Measurements from ENCODE around the gene TRUB1. TPM values are rescaled to one million over a fixed set of nuclear protein-coding genes. Genes with fewer than 3 reads are reported as not detected.
A peak's percentile ranks its signal among the peaks of the same experiment; 100 is the strongest.
"Not testable (repeated sequence)": the region's sequence is repeated elsewhere in the genome, so short reads cannot be mapped to it uniquely, and the experiment has no call there.

Gene TRUB1
- total RNA-seq, 1 donor from 2014 or later = 13.1 TPM

DNA sequence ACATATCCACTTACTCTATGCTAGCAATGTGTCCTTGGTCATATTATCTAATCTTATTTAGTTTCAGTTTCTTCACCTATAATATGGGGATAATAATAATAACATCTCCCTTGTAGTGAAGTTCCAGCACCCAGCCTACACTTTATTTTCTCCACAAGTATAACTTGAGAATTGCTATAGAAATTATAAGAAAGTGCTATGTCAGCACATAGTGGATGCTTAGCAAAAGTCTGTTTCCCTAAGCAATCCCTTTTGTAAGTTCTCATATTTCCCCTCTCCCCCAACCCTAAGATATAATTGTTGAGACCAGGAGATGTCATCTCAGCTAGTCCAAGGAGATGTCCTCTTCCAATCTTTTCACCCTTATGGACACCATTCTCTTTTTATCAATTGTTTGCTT, 5.8 kb upstream of the TRUB1 start:
- DNase-seq = no peak
- TF ChIP-seq, protein P1, sequence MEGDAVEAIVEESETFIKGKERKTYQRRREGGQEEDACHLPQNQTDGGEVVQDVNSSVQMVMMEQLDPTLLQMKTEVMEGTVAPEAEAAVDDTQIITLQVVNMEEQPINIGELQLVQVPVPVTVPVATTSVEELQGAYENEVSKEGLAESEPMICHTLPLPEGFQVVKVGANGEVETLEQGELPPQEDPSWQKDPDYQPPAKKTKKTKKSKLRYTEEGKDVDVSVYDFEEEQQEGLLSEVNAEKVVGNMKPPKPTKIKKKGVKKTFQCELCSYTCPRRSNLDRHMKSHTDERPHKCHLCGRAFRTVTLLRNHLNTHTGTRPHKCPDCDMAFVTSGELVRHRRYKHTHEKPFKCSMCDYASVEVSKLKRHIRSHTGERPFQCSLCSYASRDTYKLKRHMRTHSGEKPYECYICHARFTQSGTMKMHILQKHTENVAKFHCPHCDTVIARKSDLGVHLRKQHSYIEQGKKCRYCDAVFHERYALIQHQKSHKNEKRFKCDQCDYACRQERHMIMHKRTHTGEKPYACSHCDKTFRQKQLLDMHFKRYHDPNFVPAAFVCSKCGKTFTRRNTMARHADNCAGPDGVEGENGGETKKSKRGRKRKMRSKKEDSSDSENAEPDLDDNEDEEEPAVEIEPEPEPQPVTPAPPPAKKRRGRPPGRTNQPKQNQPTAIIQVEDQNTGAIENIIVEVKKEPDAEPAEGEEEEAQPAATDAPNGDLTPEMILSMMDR (IDR thresholded peaks at IDR 0.05) = no peak
- no peaks in the 10 kb centered on the region for H3K9me3 ChIP-seq
- intact Hi-C loops (cut with DNase I) = no loop called here
- H3K27me3 ChIP-seq (ENCODE audit: low read depth) = no peaks in the 10 kb centered on the region
- no peaks in the 10 kb centered on the region for H3K36me3 ChIP-seq
- no peak overlapping the region for H3K4me3 ChIP-seq
- H3K27ac ChIP-seq = no peak overlapping the region
- no peak for ATAC-seq
- H3K4me1 ChIP-seq = no peaks in the 10 kb centered on the region

DNA sequence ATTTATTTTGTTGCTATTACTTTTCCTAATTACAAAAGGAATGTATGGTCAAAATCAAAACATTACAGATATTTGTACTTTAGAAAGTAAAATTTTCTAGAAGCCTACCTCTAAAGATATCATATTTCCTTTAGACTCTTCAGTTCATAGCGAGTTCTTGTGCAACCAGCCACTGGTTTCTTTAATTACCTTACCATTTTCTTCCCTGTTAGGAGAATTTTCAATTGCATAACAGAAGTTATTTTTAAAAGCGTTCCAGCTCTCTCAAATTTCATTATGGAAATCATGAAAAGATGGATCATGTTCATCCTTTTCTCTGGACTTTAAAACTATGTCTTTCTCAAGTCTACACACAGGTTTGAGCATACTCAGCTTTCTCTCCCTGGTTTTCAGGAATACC, 5.0 kb upstream of the TRUB1 start:
- no peaks in the 10 kb centered on the region for H3K27me3 ChIP-seq (ENCODE audit: low read depth)
- intact Hi-C loops (cut with DNase I) = no loop called here
- no peaks in the 10 kb centered on the region for H3K4me1 ChIP-seq
- H3K36me3 ChIP-seq = no peaks in the 10 kb centered on the region
- no peak overlapping the region for H3K4me3 ChIP-seq
- ATAC-seq (no peak), DNase-seq (no peak)
- TF ChIP-seq, protein P1 (IDR thresholded peaks at IDR 0.05) = no peak
- H3K27ac ChIP-seq = no peak overlapping the region
- no peaks in the 10 kb centered on the region for H3K9me3 ChIP-seq

DNA sequence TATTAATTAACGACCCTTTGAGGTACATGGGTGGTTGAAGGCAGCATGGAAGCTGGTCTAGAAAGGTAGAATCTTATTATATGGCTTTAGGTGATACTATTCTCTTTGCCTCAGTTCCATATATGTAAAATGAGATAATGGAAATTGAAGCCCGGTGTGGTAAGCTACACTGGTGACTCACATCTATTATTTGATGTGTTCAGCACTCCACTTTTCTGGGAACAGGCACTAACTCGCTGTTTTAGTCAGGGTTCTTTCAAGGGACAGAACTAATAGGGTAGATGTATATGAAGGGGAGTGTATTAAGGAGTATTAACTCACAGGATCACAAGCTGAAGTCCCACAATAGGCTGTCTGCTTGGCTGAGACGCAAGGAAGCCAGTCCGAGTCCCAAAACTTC, 4.4 kb upstream of the TRUB1 start:
- H3K4me1 ChIP-seq = peaks cover 3% of the 10 kb centered on the region
- TF ChIP-seq, protein P1 (IDR thresholded peaks at IDR 0.05) = no peak
- intact Hi-C loops (cut with DNase I) = no loop called here
- H3K27ac ChIP-seq = no peak overlapping the region
- H3K27me3 ChIP-seq (ENCODE audit: low read depth) = no peaks in the 10 kb centered on the region
- no peak overlapping the region for H3K4me3 ChIP-seq
- DNase-seq = no peak
- H3K9me3 ChIP-seq = no peaks in the 10 kb centered on the region
- no peak for ATAC-seq
- no peaks in the 10 kb centered on the region for H3K36me3 ChIP-seq

DNA sequence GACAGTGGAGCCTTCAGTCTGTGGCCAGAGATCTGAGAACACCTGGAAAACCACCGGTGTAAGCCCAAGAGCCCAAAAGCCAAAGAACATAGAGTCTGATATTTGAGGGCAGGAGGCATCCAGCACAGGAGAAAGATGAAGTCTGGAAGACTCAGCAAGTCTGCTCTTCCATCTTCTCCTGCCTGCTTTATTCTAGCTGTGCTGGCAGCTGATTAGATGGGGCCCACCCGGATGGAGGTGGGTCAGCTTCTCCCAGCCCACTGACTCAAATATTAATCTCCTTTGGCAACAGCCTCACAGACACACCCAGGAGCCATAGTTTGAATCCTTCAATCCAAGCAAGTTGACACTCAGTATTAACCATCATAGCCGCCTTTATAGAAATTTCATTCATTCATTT, 4.0 kb upstream of the TRUB1 start:
- H3K27me3 ChIP-seq (ENCODE audit: low read depth); H3K9me3 ChIP-seq; intact Hi-C loops (cut with DNase I); H3K4me1 ChIP-seq; DNase-seq; H3K36me3 ChIP-seq; ATAC-seq; H3K4me3 ChIP-seq; H3K27ac ChIP-seq: not testable (repeated sequence)

DNA sequence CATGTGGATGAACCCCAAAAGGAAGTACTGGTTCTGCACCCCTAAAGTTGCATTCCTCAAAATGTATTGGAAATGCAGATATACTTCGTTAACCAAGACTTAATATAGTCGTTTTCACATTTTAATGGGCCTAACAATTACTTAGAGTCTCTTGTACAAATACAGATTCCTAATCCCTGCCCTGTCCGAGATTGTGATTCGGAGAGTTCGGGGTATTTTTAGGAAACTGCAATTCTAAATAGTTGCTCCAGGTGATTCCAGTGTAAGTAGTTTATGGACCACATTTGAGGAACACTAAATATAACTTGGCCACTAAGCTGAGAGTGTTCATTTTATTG, 830 bp downstream of the TRUB1 start:
- Histone ChIP-seq H3K4me1 (peaks cover 20% of the 10 kb centered on the region), H3K36me3 (peaks cover 25% of the 10 kb centered on the region), H3K27me3 (ENCODE audit: low read depth) (no peaks in the 10 kb centered on the region), H3K9me3 (no peaks in the 10 kb centered on the region), H3K4me3 (peak overlapping the region; percentile 95), H3K27ac (peak overlapping the region; percentile 90)
- intact Hi-C loops (cut with DNase I) = no loop called here
- TF ChIP-seq, protein P1 (IDR thresholded peaks at IDR 0.05) = no peak
- ATAC-seq (no peak), DNase-seq (no peak)

DNA sequence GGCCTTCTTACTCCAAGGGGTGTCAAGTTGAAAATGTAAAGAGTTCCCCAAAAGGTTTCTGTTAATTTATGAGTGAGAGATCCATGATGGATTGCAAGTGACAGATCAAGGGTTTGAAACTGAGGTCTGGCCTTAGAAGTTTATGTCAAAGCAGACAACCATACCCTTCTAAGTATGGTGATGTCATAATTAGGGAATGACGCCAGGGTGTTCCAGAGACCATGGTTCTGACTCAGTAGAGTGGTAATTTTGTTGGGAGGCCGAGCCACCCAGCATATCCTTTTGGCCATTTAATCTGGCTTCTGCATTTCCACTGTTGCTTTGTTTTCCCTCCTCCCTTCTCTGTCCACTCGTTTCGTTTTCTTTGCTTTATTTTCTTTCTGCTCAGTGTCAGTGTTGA, 2.7 kb downstream of the TRUB1 start:
- Histone ChIP-seq H3K9me3 (no peaks in the 10 kb centered on the region), H3K4me1 (peaks cover 20% of the 10 kb centered on the region), H3K27ac (no peak overlapping the region), H3K36me3 (peaks cover 43% of the 10 kb centered on the region), H3K27me3 (ENCODE audit: low read depth) (no peaks in the 10 kb centered on the region), H3K4me3 (no peak overlapping the region)
- ATAC-seq = no peak
- TF ChIP-seq, protein P1 (IDR thresholded peaks at IDR 0.05) = no peak
- intact Hi-C loops (cut with DNase I) = no loop called here
- DNase-seq = no peak

Measured in lower lobe of right lung (tissue), 2 donors.